ENCODE measurements around the gene GOT2. TPM values are rescaled to one million over a fixed set of nuclear protein-coding genes. Genes with fewer than 3 reads are reported as not detected.
"Not testable (repeated sequence)": the region's sequence is repeated elsewhere in the genome, so short reads cannot be mapped to it uniquely, and the experiment has no call there.

Gene GOT2
- total and polyA plus RNA-seq, 2 donors: 32.5 to 38.6 TPM

DNA sequence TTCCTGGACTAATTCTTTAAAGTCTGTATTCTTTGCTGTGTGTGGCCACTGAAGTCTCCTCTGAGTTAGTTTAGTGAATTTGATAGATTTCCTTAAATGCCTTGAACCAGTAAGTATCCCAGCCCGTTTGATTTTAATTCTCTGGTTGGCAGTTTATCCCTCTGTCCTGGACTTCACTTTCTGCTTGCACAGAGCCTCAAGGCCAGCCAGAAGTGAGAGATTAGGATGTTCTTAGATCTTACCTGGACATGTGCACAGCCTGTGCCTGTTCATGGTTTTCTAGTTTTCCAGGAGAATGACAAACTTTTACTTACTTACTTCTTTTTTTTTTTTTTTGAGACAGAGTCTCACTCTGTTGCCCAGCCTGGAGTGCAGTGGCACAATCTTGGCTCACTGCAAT is 38.7 kb downstream of the GOT2 start:
- Histone ChIP-seq H3K36me3 (ENCODE audit: control insufficient read depth in 2 of 2, insufficient read depth in 2 of 2, low read length in 1 of 2) (no peaks in the 10 kb centered on the region), H3K9me3 (ENCODE audit: control insufficient read depth in 2 of 2, insufficient read depth in 1 of 2, low read length in 1 of 2) (peaks cover 0 to 3% of the 10 kb centered on the region in 2 donors)

DNA sequence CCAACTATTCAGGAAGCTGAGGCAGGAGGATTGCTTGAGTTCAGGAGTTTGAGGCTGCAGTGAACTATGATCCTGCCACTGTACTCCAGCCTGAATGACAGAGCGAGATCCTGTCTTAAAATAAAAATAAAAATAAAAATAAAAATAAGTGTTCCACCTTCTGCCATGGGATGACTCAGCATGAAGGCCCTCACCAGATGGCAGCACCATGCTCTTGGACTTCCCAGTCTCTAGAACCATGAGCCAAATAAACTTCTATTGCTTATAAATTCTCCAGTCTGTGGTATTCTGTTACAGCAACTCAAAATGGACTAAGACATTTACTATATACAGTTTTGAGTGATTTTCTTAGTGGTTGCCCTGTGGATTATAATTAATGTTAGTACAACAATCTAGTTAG is 41.7 kb downstream of the GOT2 start:
- no peaks in the 10 kb centered on the region for H3K27me3 ChIP-seq (ENCODE audit: control insufficient read depth in 2 of 2, insufficient read depth in 1 of 2, low read length in 1 of 2)
- no peaks in the 10 kb centered on the region for H3K4me1 ChIP-seq (ENCODE audit: control insufficient read depth in 2 of 2, insufficient read depth in 2 of 2, low read length in 2 of 2)
- H3K36me3 ChIP-seq (ENCODE audit: control insufficient read depth in 2 of 2, insufficient read depth in 2 of 2, low read length in 1 of 2): no peaks in the 10 kb centered on the region
- DNase-seq (ENCODE audit: low read depth in 6 of 9, low spot score in 9 of 9): no peak
- H3K27ac ChIP-seq (ENCODE audit: low read depth in 1 of 2, low read length in 1 of 2): no peak overlapping the region
- peaks cover 0 to 3% of the 10 kb centered on the region in 2 donors for H3K9me3 ChIP-seq (ENCODE audit: control insufficient read depth in 2 of 2, insufficient read depth in 1 of 2, low read length in 1 of 2)
- no peak overlapping the region for H3K4me3 ChIP-seq (ENCODE audit: low read length in 2 of 2)
- 97% methylated on average over 1 of the region's 1 CpG for WGBS

More for the DNA sequence above, 38.7 kb downstream of the GOT2 start:
- no peak for DNase-seq (ENCODE audit: low read depth in 6 of 9, low spot score in 9 of 9)
- H3K27me3 ChIP-seq (ENCODE audit: control insufficient read depth in 2 of 2, insufficient read depth in 1 of 2, low read length in 1 of 2): no peaks in the 10 kb centered on the region
- H3K4me1 ChIP-seq (ENCODE audit: control insufficient read depth in 2 of 2, insufficient read depth in 2 of 2, low read length in 2 of 2): no peaks in the 10 kb centered on the region
- H3K27ac ChIP-seq (ENCODE audit: low read depth in 1 of 2, low read length in 1 of 2): no peak overlapping the region
- no peak overlapping the region for H3K4me3 ChIP-seq (ENCODE audit: low read length in 2 of 2)
- 90% methylated on average over 1 of the region's 1 CpG for WGBS

DNA sequence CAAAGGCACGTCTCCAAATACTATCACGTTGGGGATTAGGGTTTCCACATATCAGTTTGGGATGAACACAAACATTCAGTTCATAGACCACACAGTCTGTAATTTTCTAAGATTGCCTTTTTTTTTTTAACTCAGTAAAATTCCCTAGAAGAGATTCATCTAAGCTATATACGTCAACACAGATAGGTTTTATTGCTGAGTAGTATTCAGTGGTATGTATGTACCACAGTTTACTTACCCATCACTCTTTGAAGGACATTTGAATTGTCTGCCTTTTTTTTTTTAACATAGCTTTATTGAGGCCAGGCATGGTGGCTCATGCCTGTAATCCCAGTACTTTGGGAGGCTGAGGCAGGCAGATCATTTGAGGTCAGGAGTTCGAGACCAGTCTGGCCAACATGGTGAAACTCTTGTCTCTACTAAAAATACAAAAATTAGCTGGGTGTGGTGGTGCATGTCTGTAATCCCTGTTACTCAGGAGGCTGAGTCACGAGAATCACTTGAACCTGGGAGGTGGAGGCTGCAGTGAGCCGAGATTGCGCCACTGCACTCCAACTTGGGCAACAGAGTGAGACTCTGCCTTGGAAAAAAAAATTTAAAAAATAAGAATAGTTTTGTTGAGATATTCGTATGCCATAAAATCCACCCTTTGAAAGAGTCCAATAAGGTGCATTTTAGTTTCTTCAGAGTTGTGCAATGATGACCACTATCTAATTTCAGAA is 47.0 kb downstream of the GOT2 start:
- H3K4me3 ChIP-seq (ENCODE audit: low read length in 2 of 2); DNase-seq (ENCODE audit: low read depth in 6 of 9, low spot score in 9 of 9); H3K9me3 ChIP-seq (ENCODE audit: control insufficient read depth in 2 of 2, insufficient read depth in 1 of 2, low read length in 1 of 2); H3K36me3 ChIP-seq (ENCODE audit: control insufficient read depth in 2 of 2, insufficient read depth in 2 of 2, low read length in 1 of 2); H3K27me3 ChIP-seq (ENCODE audit: control insufficient read depth in 2 of 2, insufficient read depth in 1 of 2, low read length in 1 of 2); H3K27ac ChIP-seq (ENCODE audit: low read depth in 1 of 2, low read length in 1 of 2): not testable (repeated sequence)
- H3K4me1 ChIP-seq (ENCODE audit: control insufficient read depth in 2 of 2, insufficient read depth in 2 of 2, low read length in 2 of 2): peaks cover 11% of the 10 kb centered on the region in 2 donors
- WGBS: 92% methylated on average over 8 of the region's 8 CpGs

- DNase-seq (ENCODE audit: low read depth in 6 of 9, low spot score in 9 of 9): no peak
- Histone ChIP-seq H3K36me3 (ENCODE audit: control insufficient read depth in 2 of 2, insufficient read depth in 2 of 2, low read length in 1 of 2) (no peaks in the 10 kb centered on the region), H3K27ac (ENCODE audit: low read depth in 1 of 2, low read length in 1 of 2) (no peak overlapping the region), H3K9me3 (ENCODE audit: control insufficient read depth in 2 of 2, insufficient read depth in 1 of 2, low read length in 1 of 2) (no peaks in the 10 kb centered on the region), H3K4me3 (ENCODE audit: low read length in 2 of 2) (no peak overlapping the region), H3K27me3 (ENCODE audit: control insufficient read depth in 2 of 2, insufficient read depth in 1 of 2, low read length in 1 of 2) (no peaks in the 10 kb centered on the region), H3K4me1 (ENCODE audit: control insufficient read depth in 2 of 2, insufficient read depth in 2 of 2, low read length in 2 of 2) (peaks cover 11% of the 10 kb centered on the region in 2 donors)
- 95% methylated on average over 6 of the region's 6 CpGs for WGBS
Observed at GRCh38 chr16:58685084-58685449, 49.0 kb downstream of the GOT2 start.

DNA sequence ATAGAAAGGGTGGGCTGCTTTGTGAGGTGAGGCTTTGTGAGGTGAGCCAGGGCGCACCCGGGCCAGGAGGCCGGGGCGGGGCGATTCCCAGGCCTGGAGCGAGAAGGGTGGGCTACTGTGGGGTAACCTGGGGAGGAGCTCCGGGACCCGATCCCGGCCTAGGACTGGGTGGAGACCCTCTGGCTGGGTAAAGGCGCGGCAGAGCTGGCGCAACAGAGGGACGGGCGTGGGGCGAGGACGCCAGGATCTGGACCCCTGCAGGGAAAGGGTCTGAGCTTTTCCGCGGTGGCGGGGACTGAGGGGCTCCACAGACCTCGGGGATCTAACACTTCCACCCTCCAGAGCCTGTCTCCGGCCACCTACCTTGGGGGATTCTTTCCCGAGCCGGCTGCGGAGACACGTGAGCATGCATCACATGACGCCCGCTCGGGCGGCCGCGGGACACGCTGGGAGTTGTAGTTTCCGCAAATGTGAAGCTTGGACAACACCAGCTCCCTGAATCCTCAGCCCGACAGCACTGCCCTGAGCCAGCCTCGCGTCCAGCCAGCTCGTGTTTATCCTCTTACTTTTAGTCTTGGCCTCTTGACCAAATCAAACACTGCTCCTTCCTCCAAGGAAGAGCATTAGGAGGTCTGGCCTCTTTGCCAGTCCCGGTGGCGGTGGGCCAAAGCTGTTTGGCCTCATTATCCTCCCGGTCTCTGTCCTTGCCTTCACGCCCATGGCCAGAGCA is 49.6 kb downstream of the GOT2 start, which contains the start of gene SLC38A7:
Gene SLC38A7 (minus strand): TSS at position 417 of the 730 bp plus-strand sequence. CDS start 4,644 bp downstream, outside the sequence.
- 10% methylated on average over 41 of the region's 41 CpGs for WGBS
- peak within 1 kb of the TSS in 1 of 2 donors; percentile 31 for H3K27ac ChIP-seq (ENCODE audit: low read depth in 1 of 2, low read length in 1 of 2)
- H3K9me3 ChIP-seq (ENCODE audit: control insufficient read depth in 2 of 2, insufficient read depth in 1 of 2, low read length in 1 of 2): no peaks in the 10 kb centered on the region
- H3K4me3 ChIP-seq (ENCODE audit: low read length in 2 of 2): peak within 1 kb of the TSS; percentile 57 to 83
- peak; percentile 36 to 78 (median 54) for DNase-seq (ENCODE audit: low read depth in 6 of 9, low spot score in 9 of 9)
- peaks cover 0 to 5% of the 10 kb centered on the region in 2 donors for H3K36me3 ChIP-seq (ENCODE audit: control insufficient read depth in 2 of 2, insufficient read depth in 2 of 2, low read length in 1 of 2)
- no peaks in the 10 kb centered on the region for H3K27me3 ChIP-seq (ENCODE audit: control insufficient read depth in 2 of 2, insufficient read depth in 1 of 2, low read length in 1 of 2)
- H3K4me1 ChIP-seq (ENCODE audit: control insufficient read depth in 2 of 2, insufficient read depth in 2 of 2, low read length in 2 of 2): peaks cover 11% of the 10 kb centered on the region in 2 donors

DNA sequence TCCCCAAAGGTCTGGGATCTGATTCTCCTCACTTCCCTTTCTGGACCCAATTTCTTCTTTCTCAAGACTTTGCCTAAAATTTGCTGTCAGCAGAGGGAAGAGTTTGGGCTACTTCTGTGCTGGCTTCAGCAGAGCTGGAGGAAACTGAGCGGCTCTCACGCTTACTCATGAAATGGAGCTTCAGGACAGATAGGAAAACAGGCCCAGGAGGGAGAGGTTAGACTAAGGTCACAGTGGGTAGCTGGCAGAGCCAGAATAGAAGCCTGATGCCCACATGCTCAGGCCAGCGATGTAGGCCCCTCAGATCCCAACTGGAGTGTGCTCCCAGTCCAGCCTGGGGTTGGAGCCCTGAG is 50.1 kb downstream of the GOT2 start:
- DNase-seq (ENCODE audit: low read depth in 6 of 9, low spot score in 9 of 9): peak in 1 of 9 donors; percentile 8
- H3K27me3 ChIP-seq (ENCODE audit: control insufficient read depth in 2 of 2, insufficient read depth in 1 of 2, low read length in 1 of 2): no peaks in the 10 kb centered on the region
- H3K4me1 ChIP-seq (ENCODE audit: control insufficient read depth in 2 of 2, insufficient read depth in 2 of 2, low read length in 2 of 2): peaks cover 11% of the 10 kb centered on the region in 2 donors
- H3K27ac ChIP-seq (ENCODE audit: low read depth in 1 of 2, low read length in 1 of 2): peak overlapping the region in 1 of 2 donors; percentile 31
- peaks cover 0 to 5% of the 10 kb centered on the region in 2 donors for H3K36me3 ChIP-seq (ENCODE audit: control insufficient read depth in 2 of 2, insufficient read depth in 2 of 2, low read length in 1 of 2)
- 34% methylated on average over 3 of the region's 3 CpGs for WGBS
- H3K9me3 ChIP-seq (ENCODE audit: control insufficient read depth in 2 of 2, insufficient read depth in 1 of 2, low read length in 1 of 2): no peaks in the 10 kb centered on the region
- peak overlapping the region; percentile 57 to 83 for H3K4me3 ChIP-seq (ENCODE audit: low read length in 2 of 2)

DNA sequence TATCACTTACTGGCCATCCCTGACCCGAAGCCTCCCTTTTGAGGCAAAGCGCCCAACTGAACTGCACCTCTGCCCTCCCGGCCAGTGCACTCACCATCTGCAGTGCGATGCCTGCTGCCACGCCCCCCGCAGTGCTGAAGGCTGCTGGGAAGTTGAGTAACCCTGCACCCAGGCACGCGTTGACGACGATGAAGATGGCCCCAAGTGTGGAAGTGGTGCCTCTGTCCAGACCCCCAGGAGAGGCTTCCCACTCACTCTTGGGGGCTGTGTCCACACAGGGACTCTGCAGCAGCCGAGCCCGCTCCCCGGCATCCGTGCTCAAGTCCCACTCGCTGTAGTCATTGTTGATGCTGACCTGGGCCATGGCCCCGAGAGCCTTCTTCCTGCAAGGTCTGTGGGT is 54.4 kb downstream of the GOT2 start:
- H3K4me1 ChIP-seq (ENCODE audit: control insufficient read depth in 2 of 2, insufficient read depth in 2 of 2, low read length in 2 of 2): peaks cover 8 to 11% of the 10 kb centered on the region in 2 donors
- no peak overlapping the region for H3K4me3 ChIP-seq (ENCODE audit: low read length in 2 of 2)
- no peak for DNase-seq (ENCODE audit: low read depth in 6 of 9, low spot score in 9 of 9)
- H3K27me3 ChIP-seq (ENCODE audit: control insufficient read depth in 2 of 2, insufficient read depth in 1 of 2, low read length in 1 of 2): no peaks in the 10 kb centered on the region
- WGBS: 97% methylated on average over 16 of the region's 16 CpGs
- H3K9me3 ChIP-seq (ENCODE audit: control insufficient read depth in 2 of 2, insufficient read depth in 1 of 2, low read length in 1 of 2): no peaks in the 10 kb centered on the region
- no peak overlapping the region for H3K27ac ChIP-seq (ENCODE audit: low read depth in 1 of 2, low read length in 1 of 2)
- peaks cover 9 to 15% of the 10 kb centered on the region in 2 donors for H3K36me3 ChIP-seq (ENCODE audit: control insufficient read depth in 2 of 2, insufficient read depth in 2 of 2, low read length in 1 of 2)

DNA sequence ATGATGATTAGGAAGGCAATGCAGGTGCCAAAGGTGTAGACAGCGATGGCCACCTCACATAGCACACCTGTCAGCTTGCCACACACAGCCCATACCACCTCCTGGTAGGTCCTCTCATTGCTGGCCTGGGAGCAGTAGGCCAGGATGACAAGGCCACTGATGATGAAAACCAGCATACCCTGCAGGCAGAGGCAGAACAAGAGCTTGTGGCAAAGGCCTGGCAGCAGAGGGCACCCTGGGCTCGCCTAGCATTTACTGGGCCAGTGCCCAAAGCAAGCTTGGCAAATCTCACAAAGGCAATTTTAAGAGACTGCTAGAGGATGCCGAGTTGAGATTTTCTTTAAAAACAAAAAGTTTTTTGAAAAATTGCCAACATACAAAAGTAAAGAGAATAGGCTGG is 55.4 kb downstream of the GOT2 start:
- Histone ChIP-seq H3K27me3 (ENCODE audit: control insufficient read depth in 2 of 2, insufficient read depth in 1 of 2, low read length in 1 of 2) (no peaks in the 10 kb centered on the region), H3K4me1 (ENCODE audit: control insufficient read depth in 2 of 2, insufficient read depth in 2 of 2, low read length in 2 of 2) (peaks cover 2 to 5% of the 10 kb centered on the region in 2 donors), H3K4me3 (ENCODE audit: low read length in 2 of 2) (no peak overlapping the region), H3K27ac (ENCODE audit: low read depth in 1 of 2, low read length in 1 of 2) (no peak overlapping the region), H3K9me3 (ENCODE audit: control insufficient read depth in 2 of 2, insufficient read depth in 1 of 2, low read length in 1 of 2) (no peaks in the 10 kb centered on the region), H3K36me3 (ENCODE audit: control insufficient read depth in 2 of 2, insufficient read depth in 2 of 2, low read length in 1 of 2) (peaks cover 10 to 15% of the 10 kb centered on the region in 2 donors)
- WGBS: 97% methylated on average over 3 of the region's 3 CpGs
- DNase-seq (ENCODE audit: low read depth in 6 of 9, low spot score in 9 of 9): no peak

DNA sequence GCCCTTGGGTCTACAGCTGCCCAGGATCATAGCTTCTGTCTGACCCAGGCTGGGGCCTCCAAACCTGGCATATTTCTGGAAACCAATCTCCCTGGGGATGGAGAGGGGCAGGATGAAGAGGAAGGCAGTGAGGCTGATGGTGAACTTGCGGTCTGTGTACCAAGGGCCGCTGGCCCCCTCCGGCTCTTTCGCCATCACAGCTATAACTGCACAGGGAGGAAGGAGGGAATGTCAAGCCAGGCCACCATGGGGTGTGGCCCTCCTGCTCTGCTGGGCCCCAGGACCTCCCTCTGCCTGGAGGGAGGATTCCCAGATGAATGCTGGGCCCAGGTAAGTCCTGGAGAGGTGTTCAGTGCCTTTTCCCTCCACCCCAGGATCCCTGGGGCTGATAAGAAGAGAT is 55.8 kb downstream of the GOT2 start:
- peaks cover 10 to 15% of the 10 kb centered on the region in 2 donors for H3K36me3 ChIP-seq (ENCODE audit: control insufficient read depth in 2 of 2, insufficient read depth in 2 of 2, low read length in 1 of 2)
- no peak overlapping the region for H3K27ac ChIP-seq (ENCODE audit: low read depth in 1 of 2, low read length in 1 of 2)
- no peaks in the 10 kb centered on the region for H3K27me3 ChIP-seq (ENCODE audit: control insufficient read depth in 2 of 2, insufficient read depth in 1 of 2, low read length in 1 of 2)
- no peak overlapping the region for H3K4me3 ChIP-seq (ENCODE audit: low read length in 2 of 2)
- H3K9me3 ChIP-seq (ENCODE audit: control insufficient read depth in 2 of 2, insufficient read depth in 1 of 2, low read length in 1 of 2): no peaks in the 10 kb centered on the region
- DNase-seq (ENCODE audit: low read depth in 6 of 9, low spot score in 9 of 9): no peak
- peaks cover 0 to under 1% of the 10 kb centered on the region in 2 donors for H3K4me1 ChIP-seq (ENCODE audit: control insufficient read depth in 2 of 2, insufficient read depth in 2 of 2, low read length in 2 of 2)
- 98% methylated on average over 4 of the region's 4 CpGs for WGBS
